ENCODE results near the gene PELO.

The PELO gene

GRCh38 chr5:52804387-52804791 is 16.7 kb downstream of the PELO start:
- H3K9ac ChIP-seq (ENCODE audit: low read depth, low read length), result no peak overlapping the region
- H3K27me3 ChIP-seq (ENCODE audit: control insufficient read depth, insufficient read depth, low read length), result no peaks in the 10 kb centered on the region
- no peak overlapping the region for H3K4me3 ChIP-seq (ENCODE audit: low read depth, low read length)
- peaks cover 17% of the 10 kb centered on the region for H3K4me1 ChIP-seq (ENCODE audit: control insufficient read depth, insufficient read depth, low read length)
- H3K9me3 ChIP-seq (ENCODE audit: control insufficient read depth, insufficient read depth, low read length), result no peaks in the 10 kb centered on the region
- peaks cover 2% of the 10 kb centered on the region for H3K36me3 ChIP-seq (ENCODE audit: control insufficient read depth, insufficient read depth, low read length)

- H3K9me3 ChIP-seq (ENCODE audit: control insufficient read depth, insufficient read depth, low read length), result no peaks in the 10 kb centered on the region
- peaks cover 17% of the 10 kb centered on the region for H3K4me1 ChIP-seq (ENCODE audit: control insufficient read depth, insufficient read depth, low read length)
- peaks cover 2% of the 10 kb centered on the region for H3K36me3 ChIP-seq (ENCODE audit: control insufficient read depth, insufficient read depth, low read length)
- H3K9ac ChIP-seq (ENCODE audit: low read depth, low read length), result no peak overlapping the region
- no peak overlapping the region for H3K4me3 ChIP-seq (ENCODE audit: low read depth, low read length)
- no peaks in the 10 kb centered on the region for H3K27me3 ChIP-seq (ENCODE audit: control insufficient read depth, insufficient read depth, low read length)
Measured at GRCh38 chr5:52804981-52805380, 17.3 kb downstream of the PELO start.

GRCh38 chr5:52805615-52806014 is 17.9 kb downstream of the PELO start:
- H3K36me3 ChIP-seq (ENCODE audit: control insufficient read depth, insufficient read depth, low read length), result peaks cover 2% of the 10 kb centered on the region
- H3K9ac ChIP-seq (ENCODE audit: low read depth, low read length), result no peak overlapping the region
- H3K9me3 ChIP-seq (ENCODE audit: control insufficient read depth, insufficient read depth, low read length), result no peaks in the 10 kb centered on the region
- H3K4me3 ChIP-seq (ENCODE audit: low read depth, low read length), result no peak overlapping the region
- H3K27me3 ChIP-seq (ENCODE audit: control insufficient read depth, insufficient read depth, low read length), result no peaks in the 10 kb centered on the region
- peaks cover 17% of the 10 kb centered on the region for H3K4me1 ChIP-seq (ENCODE audit: control insufficient read depth, insufficient read depth, low read length)

- Histone ChIP-seq H3K4me1 (ENCODE audit: control insufficient read depth, insufficient read depth, low read length) (peaks cover 14% of the 10 kb centered on the region), H3K36me3 (ENCODE audit: control insufficient read depth, insufficient read depth, low read length) (no peaks in the 10 kb centered on the region)
Measured at GRCh38 chr5:52807037-52807436, 19.3 kb downstream of the PELO start.

GRCh38 chr5:52807723-52808122 is 20.0 kb downstream of the PELO start:
- no peak overlapping the region for H3K4me3 ChIP-seq (ENCODE audit: low read depth, low read length)
- no peaks in the 10 kb centered on the region for H3K27me3 ChIP-seq (ENCODE audit: control insufficient read depth, insufficient read depth, low read length)
- H3K36me3 ChIP-seq (ENCODE audit: control insufficient read depth, insufficient read depth, low read length), result no peaks in the 10 kb centered on the region
- no peak overlapping the region for H3K9ac ChIP-seq (ENCODE audit: low read depth, low read length)
- H3K9me3 ChIP-seq (ENCODE audit: control insufficient read depth, insufficient read depth, low read length), result no peaks in the 10 kb centered on the region
- H3K4me1 ChIP-seq (ENCODE audit: control insufficient read depth, insufficient read depth, low read length), result peaks cover 9% of the 10 kb centered on the region

More at GRCh38 chr5:52807037-52807436, 19.3 kb downstream of the PELO start:
- no peaks in the 10 kb centered on the region for H3K9me3 ChIP-seq (ENCODE audit: control insufficient read depth, insufficient read depth, low read length)
- no peak overlapping the region for H3K4me3 ChIP-seq (ENCODE audit: low read depth, low read length)
- no peak overlapping the region for H3K9ac ChIP-seq (ENCODE audit: low read depth, low read length)
- no peaks in the 10 kb centered on the region for H3K27me3 ChIP-seq (ENCODE audit: control insufficient read depth, insufficient read depth, low read length)

GRCh38 chr5:52808316-52808901 is 20.7 kb downstream of the PELO start:
- H3K4me1 ChIP-seq (ENCODE audit: control insufficient read depth, insufficient read depth, low read length), result peaks cover 6% of the 10 kb centered on the region
- H3K36me3 ChIP-seq (ENCODE audit: control insufficient read depth, insufficient read depth, low read length), result no peaks in the 10 kb centered on the region
- H3K9ac ChIP-seq (ENCODE audit: low read depth, low read length), result no peak overlapping the region
- no peaks in the 10 kb centered on the region for H3K9me3 ChIP-seq (ENCODE audit: control insufficient read depth, insufficient read depth, low read length)
- no peaks in the 10 kb centered on the region for H3K27me3 ChIP-seq (ENCODE audit: control insufficient read depth, insufficient read depth, low read length)
- H3K4me3 ChIP-seq (ENCODE audit: low read depth, low read length), result no peak overlapping the region

- Histone ChIP-seq H3K4me3 (ENCODE audit: low read depth, low read length) (no peak overlapping the region), H3K9ac (ENCODE audit: low read depth, low read length) (no peak overlapping the region), H3K4me1 (ENCODE audit: control insufficient read depth, insufficient read depth, low read length) (peaks cover 2% of the 10 kb centered on the region)
Measured at GRCh38 chr5:52809884-52810283, 22.2 kb downstream of the PELO start.

GRCh38 chr5:52810426-52810825 is 22.7 kb downstream of the PELO start:
- H3K4me1 ChIP-seq (ENCODE audit: control insufficient read depth, insufficient read depth, low read length), result no peaks in the 10 kb centered on the region

More at GRCh38 chr5:52809884-52810283, 22.2 kb downstream of the PELO start:
- Histone ChIP-seq H3K27me3 (ENCODE audit: control insufficient read depth, insufficient read depth, low read length) (no peaks in the 10 kb centered on the region), H3K36me3 (ENCODE audit: control insufficient read depth, insufficient read depth, low read length) (no peaks in the 10 kb centered on the region), H3K9me3 (ENCODE audit: control insufficient read depth, insufficient read depth, low read length) (no peaks in the 10 kb centered on the region)

GRCh38 chr5:52811067-52811749 is 23.5 kb downstream of the PELO start:
- Histone ChIP-seq H3K9ac (ENCODE audit: low read depth, low read length) (no peak overlapping the region), H3K36me3 (ENCODE audit: control insufficient read depth, insufficient read depth, low read length) (no peaks in the 10 kb centered on the region), H3K4me1 (ENCODE audit: control insufficient read depth, insufficient read depth, low read length) (no peaks in the 10 kb centered on the region), H3K9me3 (ENCODE audit: control insufficient read depth, insufficient read depth, low read length) (no peaks in the 10 kb centered on the region), H3K27me3 (ENCODE audit: control insufficient read depth, insufficient read depth, low read length) (no peaks in the 10 kb centered on the region), H3K4me3 (ENCODE audit: low read depth, low read length) (no peak overlapping the region)

More at GRCh38 chr5:52810426-52810825, 22.7 kb downstream of the PELO start:
- no peaks in the 10 kb centered on the region for H3K9me3 ChIP-seq (ENCODE audit: control insufficient read depth, insufficient read depth, low read length)
- no peak overlapping the region for H3K9ac ChIP-seq (ENCODE audit: low read depth, low read length)
- H3K36me3 ChIP-seq (ENCODE audit: control insufficient read depth, insufficient read depth, low read length), result no peaks in the 10 kb centered on the region
- H3K27me3 ChIP-seq (ENCODE audit: control insufficient read depth, insufficient read depth, low read length), result no peaks in the 10 kb centered on the region
- H3K4me3 ChIP-seq (ENCODE audit: low read depth, low read length), result no peak overlapping the region

- Histone ChIP-seq H3K4me1 (ENCODE audit: control insufficient read depth, insufficient read depth, low read length) (no peaks in the 10 kb centered on the region), H3K9me3 (ENCODE audit: control insufficient read depth, insufficient read depth, low read length) (no peaks in the 10 kb centered on the region), H3K27me3 (ENCODE audit: control insufficient read depth, insufficient read depth, low read length) (no peaks in the 10 kb centered on the region), H3K4me3 (ENCODE audit: low read depth, low read length) (no peak overlapping the region), H3K36me3 (ENCODE audit: control insufficient read depth, insufficient read depth, low read length) (no peaks in the 10 kb centered on the region), H3K9ac (ENCODE audit: low read depth, low read length) (no peak overlapping the region)
Measured at GRCh38 chr5:52814352-52815148, 26.8 kb downstream of the PELO start.

- no peaks in the 10 kb centered on the region for H3K4me1 ChIP-seq (ENCODE audit: control insufficient read depth, insufficient read depth, low read length)
- no peaks in the 10 kb centered on the region for H3K36me3 ChIP-seq (ENCODE audit: control insufficient read depth, insufficient read depth, low read length)
- H3K4me3 ChIP-seq (ENCODE audit: low read depth, low read length), result no peak overlapping the region
- H3K27me3 ChIP-seq (ENCODE audit: control insufficient read depth, insufficient read depth, low read length), result no peaks in the 10 kb centered on the region
- no peaks in the 10 kb centered on the region for H3K9me3 ChIP-seq (ENCODE audit: control insufficient read depth, insufficient read depth, low read length)
- H3K9ac ChIP-seq (ENCODE audit: low read depth, low read length), result no peak overlapping the region
Measured at GRCh38 chr5:52817818-52818217, 30.1 kb downstream of the PELO start.

Data from iPS-15b (cell line).